Esophagus squamous epithelium (tissue), 5 donors: ENCODE results near the gene KLHDC10. TPM values are rescaled to one million over a fixed set of nuclear protein-coding genes. Genes with fewer than 3 reads are reported as not detected.

Experiments used
- DNase-seq: peaks from one replicate; lab custom pipeline; 2025; lab: John Stamatoyannopoulos, UW
- H3K27ac ChIP-seq, 4 donors: fragments of 200-600 bp; sonication (generic); one replicate each; pipeline ENCODE4 v1.5.1; 2016 to 2019; ENCODE audit warnings: mild to moderate bottlenecking in 1 of 4
- H3K27me3 ChIP-seq, 4 donors: fragments of 200-600 bp; sonication (generic); 1 replicate in 3 of 4; 2 replicates in 1 of 4; pipeline versions ENCODE4 v1.5.1 to v1.6.0; 2017 to 2021; ENCODE audit warnings: antibody characterized with exemption in 1 of 4
- H3K36me3 ChIP-seq, 3 donors: fragments of 200-600 bp; sonication (generic); one replicate each; pipeline ENCODE4 v1.5.1; 2016 to 2019
- H3K4me1 ChIP-seq, 3 donors: fragments of 200-600 bp; sonication (generic); one replicate each; pipeline ENCODE4 v1.5.1; 2017 to 2019
- H3K4me3 ChIP-seq, 4 donors: fragments of 200-600 bp; sonication (generic); 1 replicate in 3 of 4; 2 replicates in 1 of 4; pipeline ENCODE4 v1.5.1; 2016 to 2019; ENCODE audit warnings: mild to moderate bottlenecking in 2 of 4, moderate library complexity in 1 of 4
- H3K9me3 ChIP-seq, 3 donors: fragments of 200-600 bp; sonication (generic); one replicate each; pipeline ENCODE4 v1.5.1; 2016 to 2019
- POLR2A ChIP-seq, 4 donors: fragments of 450-650 bp; IDR thresholded peaks; one replicate each; pipeline ENCODE4 v1.6.1; 2017; ENCODE audit warnings: antibody characterized with exemption in 4 of 4, mild to moderate bottlenecking in 4 of 4, moderate library complexity in 3 of 4
- WGBS, 2 donors: methylation state at CpG; one replicate each; pipeline ENCODE4 v1.1.5; 2018; 5-methylcytosine and 5-hydroxymethylcytosine counted together
- intact Hi-C: fragments of 100-400 bp; cut with DNase I; formaldehyde crosslinking; loops from one replicate; pipeline ENCODE4 v1.15.0; 2022
- total RNA-seq, 4 donors: library from RNA; depleted of rRNA; stranded (reverse); fragments of >200 nt; gene quantifications; one replicate each; pipeline ENCODE4 v1.1.0, GENCODE V29; 2016
- TF ChIP-seq, protein P1 (sequence below), 6 experiments: fragments of 450-650 bp in 4 of 6; fragments of 200-600 bp in 2 of 6; sonication (generic) in 2 of 6; IDR thresholded peaks; one replicate each; pipeline ENCODE4 v1.5.1; 2016 to 2019; ENCODE audit warnings: antibody characterized with exemption in 6 of 6, mild to moderate bottlenecking in 4 of 6, moderate library complexity in 4 of 6
- donor health status: DM: yes; HTN: yes; CAD: no.

Gene KLHDC10
- total RNA-seq, 4 donors from 2014 or later = 11.9 to 17.5 (median 15.7) TPM

DNA sequence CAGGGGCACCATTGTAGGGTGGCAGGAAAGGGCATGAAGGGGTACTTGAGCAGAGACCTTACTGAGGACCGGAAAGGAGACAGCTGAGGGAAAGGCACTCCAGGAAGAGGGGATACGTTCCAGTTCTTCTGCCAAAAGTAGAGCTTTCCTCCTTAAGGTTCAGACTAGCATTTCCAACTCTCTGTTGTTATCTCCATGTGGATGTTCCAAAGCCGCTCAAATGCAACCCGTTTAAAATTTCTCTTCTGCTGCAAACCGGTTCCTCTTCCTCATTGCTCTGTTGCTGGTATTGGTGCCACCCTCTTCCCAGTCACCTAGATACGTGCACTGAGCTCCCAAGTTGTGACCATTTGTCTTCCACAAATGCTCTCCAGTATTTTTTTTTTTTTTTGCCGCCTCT, 87.4 kb downstream of the KLHDC10 start:
- WGBS, 2 donors = 90% methylated on average over 7 of the region's 7 CpGs
- Histone ChIP-seq H3K4me1 (peaks cover 0 to 21% (median 0%) of the 10 kb centered on the region in 3 donors), H3K27me3 (no peaks in the 10 kb centered on the region), H3K36me3 (peaks cover 0 to 45% (median 5%) of the 10 kb centered on the region in 3 donors), H3K4me3 (no peak overlapping the region), H3K9me3 (peaks cover 0 to 23% (median 0%) of the 10 kb centered on the region in 3 donors), H3K27ac (no peak overlapping the region)
- TF ChIP-seq, protein P1, sequence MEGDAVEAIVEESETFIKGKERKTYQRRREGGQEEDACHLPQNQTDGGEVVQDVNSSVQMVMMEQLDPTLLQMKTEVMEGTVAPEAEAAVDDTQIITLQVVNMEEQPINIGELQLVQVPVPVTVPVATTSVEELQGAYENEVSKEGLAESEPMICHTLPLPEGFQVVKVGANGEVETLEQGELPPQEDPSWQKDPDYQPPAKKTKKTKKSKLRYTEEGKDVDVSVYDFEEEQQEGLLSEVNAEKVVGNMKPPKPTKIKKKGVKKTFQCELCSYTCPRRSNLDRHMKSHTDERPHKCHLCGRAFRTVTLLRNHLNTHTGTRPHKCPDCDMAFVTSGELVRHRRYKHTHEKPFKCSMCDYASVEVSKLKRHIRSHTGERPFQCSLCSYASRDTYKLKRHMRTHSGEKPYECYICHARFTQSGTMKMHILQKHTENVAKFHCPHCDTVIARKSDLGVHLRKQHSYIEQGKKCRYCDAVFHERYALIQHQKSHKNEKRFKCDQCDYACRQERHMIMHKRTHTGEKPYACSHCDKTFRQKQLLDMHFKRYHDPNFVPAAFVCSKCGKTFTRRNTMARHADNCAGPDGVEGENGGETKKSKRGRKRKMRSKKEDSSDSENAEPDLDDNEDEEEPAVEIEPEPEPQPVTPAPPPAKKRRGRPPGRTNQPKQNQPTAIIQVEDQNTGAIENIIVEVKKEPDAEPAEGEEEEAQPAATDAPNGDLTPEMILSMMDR (IDR thresholded peaks at IDR 0.05) = no peak
- TF ChIP-seq POLR2A (IDR thresholded peaks at IDR 0.05) = no peak
- intact Hi-C loops = no loop called here
- no peak for DNase-seq

DNA sequence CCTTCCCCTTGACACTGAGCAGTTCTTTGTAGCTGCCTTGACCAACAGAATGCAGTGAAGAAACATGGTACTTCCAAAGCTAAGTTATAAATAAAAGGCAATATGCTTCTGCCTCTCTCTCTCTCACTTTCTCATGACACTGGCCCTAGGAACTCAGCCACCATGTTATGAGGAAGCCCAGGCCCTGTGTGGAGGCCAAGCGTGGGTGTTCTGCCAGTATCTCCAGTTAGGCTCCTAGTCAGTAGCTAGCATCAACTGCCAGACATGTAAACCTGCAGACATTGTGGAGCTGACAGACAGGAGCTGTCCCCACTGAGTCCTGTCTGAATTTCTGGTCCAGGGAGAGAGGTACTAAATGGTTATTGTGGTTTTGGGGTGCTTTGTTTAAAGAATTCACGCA, 89.7 kb downstream of the KLHDC10 start:
- Histone ChIP-seq H3K4me1 (no peaks in the 10 kb centered on the region), H3K9me3 (peaks cover 0 to 23% (median 0%) of the 10 kb centered on the region in 3 donors), H3K4me3 (no peak overlapping the region), H3K27me3 (no peaks in the 10 kb centered on the region), H3K36me3 (peaks cover 0 to 67% (median 5%) of the 10 kb centered on the region in 3 donors), H3K27ac (no peak overlapping the region)
- DNase-seq = no peak
- WGBS, 2 donors = 88 to 100% methylated on average over 1 to 2 of the region's 2 CpGs
- intact Hi-C loops = no loop called here
- TF ChIP-seq, protein P1 (IDR thresholded peaks at IDR 0.05) = no peak
- no peak for TF ChIP-seq POLR2A (IDR thresholded peaks at IDR 0.05)

DNA sequence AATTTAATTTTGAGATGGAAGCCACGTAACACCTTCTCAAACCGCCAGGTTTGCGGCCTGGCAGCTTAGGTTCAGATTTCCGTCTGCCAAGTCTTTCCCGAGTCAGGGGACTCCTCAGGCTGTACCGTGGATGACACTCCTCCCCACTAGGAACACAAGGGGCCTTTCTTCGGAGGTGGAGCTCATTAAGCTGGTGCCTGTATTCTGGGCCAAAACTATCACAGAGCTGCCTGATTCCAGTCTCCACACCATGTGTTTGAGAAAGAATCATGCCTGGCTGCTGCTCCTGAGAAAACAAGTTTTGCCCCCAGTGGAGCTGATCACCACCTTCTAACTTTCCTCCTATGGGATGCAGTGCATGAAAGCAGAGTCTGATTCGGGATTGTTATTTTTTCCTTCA, 90.1 kb downstream of the KLHDC10 start:
- no peaks in the 10 kb centered on the region for H3K4me1 ChIP-seq
- no peak overlapping the region for H3K27ac ChIP-seq
- no peaks in the 10 kb centered on the region for H3K27me3 ChIP-seq
- peaks cover 0 to 23% (median 0%) of the 10 kb centered on the region in 3 donors for H3K9me3 ChIP-seq
- intact Hi-C loops = no loop called here
- 98% methylated on average over 7 to 8 of the region's 8 CpGs for WGBS, 2 donors
- peaks cover 0 to 71% (median 5%) of the 10 kb centered on the region in 3 donors for H3K36me3 ChIP-seq
- TF ChIP-seq, protein P1 (IDR thresholded peaks at IDR 0.05) = no peak
- no peak for TF ChIP-seq POLR2A (IDR thresholded peaks at IDR 0.05)
- no peak overlapping the region for H3K4me3 ChIP-seq
- no peak for DNase-seq

GRCh38 chr7:130162196-130162595, 91.9 kb downstream of the KLHDC10 start:
- no peaks in the 10 kb centered on the region for H3K27me3 ChIP-seq
- TF ChIP-seq, protein P1 (IDR thresholded peaks at IDR 0.05) = no peak
- no peak for TF ChIP-seq POLR2A (IDR thresholded peaks at IDR 0.05)
- no peak overlapping the region for H3K4me3 ChIP-seq
- no peaks in the 10 kb centered on the region for H3K4me1 ChIP-seq
- intact Hi-C loops = no loop called here
- H3K36me3 ChIP-seq = peaks cover 0 to 89% (median 5%) of the 10 kb centered on the region in 3 donors
- no peak overlapping the region for H3K27ac ChIP-seq
- 71 to 79% methylated on average over 1 to 4 of the region's 5 CpGs for WGBS, 2 donors
- no peak for DNase-seq
- H3K9me3 ChIP-seq = peaks cover 0 to 8% (median 0%) of the 10 kb centered on the region in 3 donors

GRCh38 chr7:130174237-130174959, 104.1 kb downstream of the KLHDC10 start:
- intact Hi-C loops = no loop called here
- DNase-seq = no peak
- Histone ChIP-seq H3K9me3 (no peaks in the 10 kb centered on the region), H3K27ac (no peak overlapping the region), H3K36me3 (peaks cover 0 to 97% (median 14%) of the 10 kb centered on the region in 3 donors), H3K4me3 (no peak overlapping the region), H3K4me1 (no peaks in the 10 kb centered on the region), H3K27me3 (no peaks in the 10 kb centered on the region)
- 94 to 96% methylated on average over 4 of the region's 4 CpGs for WGBS, 2 donors
- TF ChIP-seq, protein P1 (IDR thresholded peaks at IDR 0.05) = no peak
- no peak for TF ChIP-seq POLR2A (IDR thresholded peaks at IDR 0.05)
